SK-N-SH (cell line): ENCODE data around the gene CNTN4. TPM values are rescaled to one million over a fixed set of nuclear protein-coding genes. Genes with fewer than 3 reads are reported as not detected.

Source experiments
- CTCF ChIA-PET: fragments of 300-600, 350-600 bp; formaldehyde crosslinking; extraction: SDS; loops from one replicate; lab custom pipeline; 2021; lab: Yijun Ruan, JAX
- POLR2A ChIA-PET: fragments of 350-600 bp; sonication (Branson Sonifier 250); formaldehyde crosslinking; extraction: SDS; loops from one replicate; lab custom pipeline; 2020; ENCODE audit warnings: antibody characterized with exemption, inconsistent platforms; lab: Yijun Ruan, JAX
- DNase-seq: peaks from one replicate; pipeline ENCODE4 v3.0.0; 2012
- H2AFZ ChIP-seq: fragments of 200-600 bp; sonication (generic); 2 replicates; pipeline ENCODE4 v1.8.1; 2016; ENCODE audit warnings: antibody characterized with exemption, mild to moderate bottlenecking, low read depth
- H3F3A ChIP-seq: fragments of 200-600 bp; sonication (generic); replicated peaks from 2 replicates; pipeline ENCODE3; 2016; ENCODE audit warnings: antibody characterized with exemption, mild to moderate bottlenecking; ENCODE audit not compliant: insufficient read depth
- H3K27ac ChIP-seq, 2 experiments: fragments of 200-500 bp in 1 of 2; fragments of 200-600 bp in 1 of 2; sonication (Bioruptor generic) in 1 of 2; sonication (generic), shearing (Covaris generic) in 1 of 2; 2 replicates each; pipeline versions ENCODE4 v1.5.1 to v1.6.1; 2014 to 2016; ENCODE audit warnings: low read depth in 2 of 2, inconsistent platforms in 1 of 2, low read length in 1 of 2, mild to moderate bottlenecking in 1 of 2, mixed read lengths in 1 of 2
- H3K27me3 ChIP-seq: fragments of 200-600 bp; sonication (generic), shearing (Covaris generic); 2 replicates; pipeline ENCODE4 v1.6.1; 2016; ENCODE audit warnings: mixed run types; ENCODE audit not compliant: insufficient read depth
- H3K36me3 ChIP-seq, 2 experiments: fragments of 200-500 bp in 1 of 2; fragments of 200-600 bp in 1 of 2; sonication (Bioruptor generic) in 1 of 2; sonication (generic) in 1 of 2; replicated peaks in 1 of 2; 2 replicates each; pipeline versions ENCODE3 to v1.5.1; 2014 to 2016; ENCODE audit warnings: low read length in 1 of 2, mild to moderate bottlenecking in 1 of 2; ENCODE audit not compliant: insufficient read depth in 2 of 2, control insufficient read depth in 1 of 2
- H3K4me1 ChIP-seq, 2 experiments: fragments of 200-500 bp in 1 of 2; fragments of 200-600 bp in 1 of 2; sonication (Bioruptor generic) in 1 of 2; sonication (generic), shearing (Covaris generic) in 1 of 2; 2 replicates each; pipeline versions ENCODE4 v1.5.1 to v1.6.1; 2014 to 2016; ENCODE audit warnings: low read depth in 1 of 2, low read length in 1 of 2, mixed run types in 1 of 2; ENCODE audit not compliant: insufficient read depth in 2 of 2, control insufficient read depth in 1 of 2
- H3K4me2 ChIP-seq: fragments of 200-600 bp; sonication (generic), shearing (Covaris generic); 2 replicates; pipeline ENCODE4 v1.6.1; 2017; ENCODE audit warnings: mixed run types
- H3K4me3 ChIP-seq, 2 experiments: fragments of 200-500 bp in 1 of 2; fragments of 200-600 bp in 1 of 2; sonication (Bioruptor generic) in 1 of 2; sonication (generic), shearing (Covaris generic) in 1 of 2; 2 replicates each; pipeline versions ENCODE4 v1.5.1 to v1.8.1; 2014 to 2016; ENCODE audit warnings: low read depth in 2 of 2, inconsistent platforms in 1 of 2, low read length in 1 of 2, mild to moderate bottlenecking in 1 of 2, mixed read lengths in 1 of 2, moderate library complexity in 1 of 2
- H3K79me2 ChIP-seq: fragments of 200-600 bp; sonication (generic); 2 replicates; pipeline ENCODE4 v1.8.1; 2017; ENCODE audit warnings: mild to moderate bottlenecking; ENCODE audit not compliant: insufficient read depth
- H3K9ac ChIP-seq: fragments of 200-600 bp; sonication (generic); 2 replicates; pipeline ENCODE4 v1.6.1; 2017; ENCODE audit warnings: mixed run types
- H3K9me2 ChIP-seq: fragments of 200-600 bp; sonication (generic); 2 replicates; pipeline ENCODE4 v1.6.1; 2017; ENCODE audit warnings: mixed run types
- H3K9me3 ChIP-seq: fragments of 200-600 bp; sonication (generic); 2 replicates; pipeline ENCODE4 v1.6.1; 2017; ENCODE audit warnings: mixed run types, mild to moderate bottlenecking, moderate library complexity
- H4K20me1 ChIP-seq: fragments of 200-600 bp; sonication (generic); 2 replicates; pipeline ENCODE4 v1.6.1; 2017; ENCODE audit warnings: mild to moderate bottlenecking, mixed run types; ENCODE audit not compliant: insufficient read depth
- CHD2 ChIP-seq: fragments of 150-350 bp; IDR thresholded peaks from 2 replicates; pipeline ENCODE4 v1.6.1; 2018; ENCODE audit warnings: low read length; ENCODE audit not compliant: partially characterized antibody
- EP300 ChIP-seq, 2 experiments: IDR thresholded peaks; 2 replicates each; pipeline versions ENCODE4 v1.4.0 to v1.6.1; 2012; ENCODE audit warnings: borderline replicate concordance in 1 of 2, low read depth in 1 of 2, low read length in 1 of 2
- GATA2 ChIP-seq: sonication (generic); formaldehyde crosslinking; IDR thresholded peaks from 2 replicates; pipeline ENCODE4 v1.5.0; 2020; ENCODE audit warnings: mild to moderate bottlenecking, missing genetic modification reagents
- MEF2A ChIP-seq: IDR thresholded peaks from 2 replicates; pipeline ENCODE4 v1.4.0; 2012; ENCODE audit warnings: low read depth, borderline replicate concordance
- MXI1 ChIP-seq: IDR thresholded peaks from 2 replicates; pipeline ENCODE4 v1.6.1; 2012; ENCODE audit warnings: mild to moderate bottlenecking, low read depth, low read length, improper control_type of control experiment
- PBX3 ChIP-seq: IDR thresholded peaks from 2 replicates; pipeline ENCODE4; 2012
- POLR2AphosphoS5 ChIP-seq: IDR thresholded peaks from 2 replicates; pipeline ENCODE4 v1.6.1; 2012; ENCODE audit warnings: low read depth, low read length
- RAD21 ChIP-seq: IDR thresholded peaks from 2 replicates; pipeline ENCODE4 v1.6.1; 2012; ENCODE audit warnings: mild to moderate bottlenecking, low read length
- RXRA ChIP-seq: IDR thresholded peaks from 2 replicates; pipeline ENCODE4 v1.4.0; 2012; ENCODE audit warnings: low read depth, mild to moderate bottlenecking, borderline replicate concordance
- SIN3A ChIP-seq: IDR thresholded peaks from 2 replicates; pipeline ENCODE4 v1.6.1; 2012; ENCODE audit warnings: low read depth, mild to moderate bottlenecking, low read length, moderate library complexity, borderline replicate concordance
- WGBS: methylation state at CpG from one replicate; pipeline ENCODE4 v1.1.6; 2017; ENCODE audit warnings: low lambda C conversion rate; 5-methylcytosine and 5-hydroxymethylcytosine counted together
- polyA plus RNA-seq, 3 experiments: library from polyadenylated mRNA; depleted of rRNA; stranded (reverse); fragments of >200 nt; gene quantifications; 2 replicates each; pipeline ENCODE4 v1.2.3, GENCODE V29; 2012

The CNTN4 gene
- polyA plus RNA-seq, 1 of the 3 experiments (the other 2 are of a cell fraction), result 0.12 TPM

GRCh38 chr3:2578560-2578959 is 479.9 kb downstream of the CNTN4 start:
- Histone ChIP-seq H3K4me1 (peaks cover 0 to 5% of the 10 kb centered on the region in 2 experiments; a peak in 2 of 4 replicates), H3K4me2 (no peak overlapping the region), H3K9ac (no peak overlapping the region), H2AFZ (no peak overlapping the region), H3K4me3 (no peak overlapping the region), H4K20me1 (no peaks in the 10 kb centered on the region), H3K9me3 (peaks cover 6% of the 10 kb centered on the region; the same call in 1 of the 2 replicates), H3K79me2 (no peaks in the 10 kb centered on the region), H3K9me2 (no peaks in the 10 kb centered on the region), H3K27me3 (no peaks in the 10 kb centered on the region), H3F3A (no peaks in the 10 kb centered on the region), H3K36me3 (no peaks in the 10 kb centered on the region), H3K27ac (no peak overlapping the region)
- WGBS, result 24% methylated on average over 3 of the region's 3 CpGs
- no peak for DNase-seq
- no peak for TF ChIP-seq SIN3A
- no peak for TF ChIP-seq MXI1
- no peak for TF ChIP-seq RXRA
- ChIA-PET CTCF (no interaction called here), POLR2A (no interaction called here)

- TF ChIP-seq RAD21, result 0 out of 2 replicates have a peak, but pooled peaks have one; percentile 13
- TF ChIP-seq MXI1, result no peak
- TF ChIP-seq EP300 (IDR thresholded peaks at IDR 0.05; ENCODE audit: borderline replicate concordance in 1 of 2, low read depth in 1 of 2, low read length in 1 of 2), result 0 out of 4 replicates have a peak, but pooled peaks of 1 of the 2 experiments have one; percentile 15
- no peaks in the 10 kb centered on the region for H3K79me2 ChIP-seq
- CTCF ChIA-PET, result no interaction called here
- no peaks in the 10 kb centered on the region for H4K20me1 ChIP-seq
- H2AFZ ChIP-seq, result no peak overlapping the region
- H3K9me2 ChIP-seq, result no peaks in the 10 kb centered on the region
- H3K9me3 ChIP-seq, result peaks cover 9% of the 10 kb centered on the region; the same call in 1 of the 2 replicates
- H3K27me3 ChIP-seq, result no peaks in the 10 kb centered on the region
- peak overlapping the region in 1 of 2 experiments; percentile 53; a peak in 2 of 4 replicates for H3K27ac ChIP-seq
- no peak overlapping the region for H3K4me3 ChIP-seq
- peaks cover 0 to 5% of the 10 kb centered on the region in 2 experiments; a peak in 2 of 4 replicates for H3K4me1 ChIP-seq
- POLR2A ChIA-PET, result interaction anchor here (0.7 kb wide), 1 partner anchor 258 kb away, joined by 3 read pairs; no protein-coding TSS in a partner anchor
- no peaks in the 10 kb centered on the region for H3F3A ChIP-seq
- no peak overlapping the region for H3K4me2 ChIP-seq
- no peaks in the 10 kb centered on the region for H3K36me3 ChIP-seq
- H3K9ac ChIP-seq, result no peak overlapping the region
- 25% methylated on average over 4 of the region's 4 CpGs for WGBS
- DNase-seq, result peak; percentile 29
These were observed 480.5 kb downstream of the CNTN4 start for GRCh38 chr3:2579206-2579605.

- WGBS, result 13% methylated on average over 2 of the region's 2 CpGs
- no peak for TF ChIP-seq POLR2AphosphoS5
- no peak for TF ChIP-seq RXRA
- TF ChIP-seq MEF2A, result no peak
- no peak for TF ChIP-seq CHD2
- TF ChIP-seq PBX3, result no peak
- TF ChIP-seq GATA2 (CRISPR knock-in tag), result no peak
- ChIA-PET CTCF (no interaction called here), POLR2A (no interaction called here)
- no peaks in the 10 kb centered on the region for H3K36me3 ChIP-seq
- H3K79me2 ChIP-seq, result no peaks in the 10 kb centered on the region
- DNase-seq, result no peak
- H3K27me3 ChIP-seq, result no peaks in the 10 kb centered on the region
- H2AFZ ChIP-seq, result no peak overlapping the region
- no peaks in the 10 kb centered on the region for H4K20me1 ChIP-seq
- H3K4me1 ChIP-seq, result peaks cover 0 to 5% of the 10 kb centered on the region in 2 experiments; a peak in 2 of 4 replicates
- no peak overlapping the region for H3K27ac ChIP-seq
- H3K9ac ChIP-seq, result no peak overlapping the region
- H3K9me3 ChIP-seq, result peaks cover 9% of the 10 kb centered on the region; the same call in 1 of the 2 replicates
- no peak overlapping the region for H3K4me2 ChIP-seq
- no peaks in the 10 kb centered on the region for H3F3A ChIP-seq
- no peaks in the 10 kb centered on the region for H3K9me2 ChIP-seq
- no peak overlapping the region for H3K4me3 ChIP-seq
These were observed 484.4 kb downstream of the CNTN4 start for GRCh38 chr3:2583046-2583445.
